Adrenal gland (tissue), 5 donors: ENCODE data around the gene P3H2.

Experiments
- POLR2A ChIP-seq, 2 donors: fragments of 450-650 bp; IDR thresholded peaks; one replicate each; pipeline ENCODE4 v1.6.1; 2017; ENCODE audit warnings: antibody characterized with exemption in 2 of 2, mild to moderate bottlenecking in 2 of 2, moderate library complexity in 1 of 2
- TF ChIP-seq, protein P1 (sequence below), 6 experiments: fragments of 450-650 bp in 4 of 6; fragments of 200-600 bp in 2 of 6; sonication (generic) in 1 of 6; IDR thresholded peaks; 1 replicate in 5 of 6; 2 replicates in 1 of 6; pipeline versions ENCODE4 v1.5.1 to v1.8.0; 2016 to 2021; ENCODE audit warnings: antibody characterized with exemption in 6 of 6, mild to moderate bottlenecking in 2 of 6, moderate library complexity in 1 of 6
- donor health status: DM: no; HTN: no; CAD: no.

DNA sequence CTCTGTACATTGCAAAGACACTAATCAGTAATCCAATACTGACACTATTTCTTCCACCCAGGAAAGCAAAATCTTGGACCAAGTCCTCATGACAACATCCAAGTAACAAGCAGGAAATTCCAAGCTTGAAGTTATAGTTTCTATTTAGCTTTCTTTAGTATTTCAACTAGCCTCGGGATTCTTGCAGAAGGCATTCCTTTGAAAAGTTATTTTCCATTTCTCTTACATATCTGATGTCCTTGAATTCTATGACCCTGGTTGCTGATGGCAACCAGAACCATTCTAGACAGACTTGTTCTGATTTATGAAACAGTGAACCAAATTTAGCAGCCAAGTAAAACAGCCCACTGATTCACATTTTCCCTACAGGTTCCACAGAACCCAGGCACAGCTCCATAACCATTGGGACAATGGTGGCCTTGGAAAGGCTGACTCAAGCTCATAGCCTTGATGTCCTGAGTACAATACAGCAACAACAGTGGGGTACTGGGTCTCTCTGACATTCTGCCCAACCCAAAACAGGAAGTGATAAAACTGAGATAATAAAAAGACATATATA lies 26.5 kb downstream of the P3H2 start:
- TF ChIP-seq, protein P1, sequence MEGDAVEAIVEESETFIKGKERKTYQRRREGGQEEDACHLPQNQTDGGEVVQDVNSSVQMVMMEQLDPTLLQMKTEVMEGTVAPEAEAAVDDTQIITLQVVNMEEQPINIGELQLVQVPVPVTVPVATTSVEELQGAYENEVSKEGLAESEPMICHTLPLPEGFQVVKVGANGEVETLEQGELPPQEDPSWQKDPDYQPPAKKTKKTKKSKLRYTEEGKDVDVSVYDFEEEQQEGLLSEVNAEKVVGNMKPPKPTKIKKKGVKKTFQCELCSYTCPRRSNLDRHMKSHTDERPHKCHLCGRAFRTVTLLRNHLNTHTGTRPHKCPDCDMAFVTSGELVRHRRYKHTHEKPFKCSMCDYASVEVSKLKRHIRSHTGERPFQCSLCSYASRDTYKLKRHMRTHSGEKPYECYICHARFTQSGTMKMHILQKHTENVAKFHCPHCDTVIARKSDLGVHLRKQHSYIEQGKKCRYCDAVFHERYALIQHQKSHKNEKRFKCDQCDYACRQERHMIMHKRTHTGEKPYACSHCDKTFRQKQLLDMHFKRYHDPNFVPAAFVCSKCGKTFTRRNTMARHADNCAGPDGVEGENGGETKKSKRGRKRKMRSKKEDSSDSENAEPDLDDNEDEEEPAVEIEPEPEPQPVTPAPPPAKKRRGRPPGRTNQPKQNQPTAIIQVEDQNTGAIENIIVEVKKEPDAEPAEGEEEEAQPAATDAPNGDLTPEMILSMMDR (IDR thresholded peaks at IDR 0.05): no peak
- peak in 1 of 2 donors; percentile 16 for TF ChIP-seq POLR2A (IDR thresholded peaks at IDR 0.05)
